PFSK-1 (cell line): ENCODE data around the gene NUDT6.

Experiments
- POLR2AphosphoS5 ChIP-seq: IDR thresholded peaks from 2 replicates; pipeline ENCODE4 v1.6.1; 2012; ENCODE audit warnings: low read depth, mild to moderate bottlenecking, control low read depth, low read length, moderate library complexity
- REST ChIP-seq, 2 experiments: IDR thresholded peaks; 2 replicates each; pipeline versions ENCODE4 v1.6.1 to v1.8.0; 2011 to 2012; ENCODE audit warnings: low read depth in 2 of 2, low read length in 2 of 2, control low read depth in 1 of 2, inconsistent platforms in 1 of 2, mild to moderate bottlenecking in 1 of 2, moderate library complexity in 1 of 2; ENCODE audit not compliant: insufficient read depth in 1 of 2
- TAF1 ChIP-seq: IDR thresholded peaks from 2 replicates; pipeline ENCODE4 v1.6.1; 2012; ENCODE audit warnings: low read length, control low read depth, borderline replicate concordance; ENCODE audit not compliant: insufficient read depth

GRCh38 chr4:122968227-122968812, 45.9 kb upstream of the NUDT6 start:
- TF ChIP-seq TAF1 (no peak), POLR2AphosphoS5 (no peak), REST (IDR thresholded peaks at IDR 0.05; ENCODE audit: insufficient read depth in 1 of 2, low read depth in 2 of 2, low read length in 2 of 2) (no peak)
